Glutamatergic neuron (in vitro differentiated cells): ENCODE results near the gene CDC5L. TPM values are rescaled to one million over a fixed set of nuclear protein-coding genes. Genes with fewer than 3 reads are reported as not detected.

ENCODE experiments used
- DNase-seq: peaks from one replicate; pipeline ENCODE4 v3.0.0; 2022
- H3K27ac Mint-ChIP-seq: one replicate; pipeline ENCODE4 v1.8.0; 2020; ENCODE audit warnings: mild to moderate bottlenecking, mixed read lengths, inconsistent platforms; ENCODE audit not compliant: unreplicated experiment
- H3K27me3 Mint-ChIP-seq: one replicate; pipeline ENCODE4 v1.8.0; 2020; ENCODE audit warnings: mild to moderate bottlenecking, moderate library complexity, mixed read lengths, inconsistent platforms; ENCODE audit not compliant: unreplicated experiment
- H3K36me3 Mint-ChIP-seq: one replicate; pipeline ENCODE4 v1.8.0; 2020; ENCODE audit warnings: mild to moderate bottlenecking, mixed read lengths, inconsistent platforms; ENCODE audit not compliant: unreplicated experiment
- H3K4me1 Mint-ChIP-seq: one replicate; pipeline ENCODE4 v1.8.0; 2020; ENCODE audit warnings: mild to moderate bottlenecking, low read depth, mixed read lengths, inconsistent platforms; ENCODE audit not compliant: unreplicated experiment
- H3K4me3 Mint-ChIP-seq: one replicate; pipeline ENCODE4 v1.8.0; 2020; ENCODE audit warnings: mild to moderate bottlenecking, mixed read lengths, inconsistent platforms; ENCODE audit not compliant: unreplicated experiment
- H3K9me3 Mint-ChIP-seq: one replicate; pipeline ENCODE4 v1.8.0; 2020; ENCODE audit warnings: mild to moderate bottlenecking, moderate library complexity, mixed read lengths, inconsistent platforms; ENCODE audit not compliant: unreplicated experiment
- total RNA-seq: library from RNA; stranded (reverse); fragmentation: NEBNext Ultra II Directional; extraction: Animal tissue kit (Norgen Biotek cat#: 25700); gene quantifications from one replicate; pipeline ENCODE4 v1.2.1, GENCODE V29; 2021; ENCODE audit not compliant: unreplicated experiment
- TF ChIP-seq, protein P1 (sequence below): fragments of 200-600 bp; sonication (generic); IDR thresholded peaks from one replicate; pipeline ENCODE4 v1.5.0; 2021; ENCODE audit not compliant: partially characterized antibody, unreplicated experiment

Gene CDC5L
- total RNA-seq, 1 donor from 2014 or later = 19.6 TPM

GRCh38 chr6:44489910-44490604 lies 102.6 kb downstream of the CDC5L start:
- TF ChIP-seq, protein P1, sequence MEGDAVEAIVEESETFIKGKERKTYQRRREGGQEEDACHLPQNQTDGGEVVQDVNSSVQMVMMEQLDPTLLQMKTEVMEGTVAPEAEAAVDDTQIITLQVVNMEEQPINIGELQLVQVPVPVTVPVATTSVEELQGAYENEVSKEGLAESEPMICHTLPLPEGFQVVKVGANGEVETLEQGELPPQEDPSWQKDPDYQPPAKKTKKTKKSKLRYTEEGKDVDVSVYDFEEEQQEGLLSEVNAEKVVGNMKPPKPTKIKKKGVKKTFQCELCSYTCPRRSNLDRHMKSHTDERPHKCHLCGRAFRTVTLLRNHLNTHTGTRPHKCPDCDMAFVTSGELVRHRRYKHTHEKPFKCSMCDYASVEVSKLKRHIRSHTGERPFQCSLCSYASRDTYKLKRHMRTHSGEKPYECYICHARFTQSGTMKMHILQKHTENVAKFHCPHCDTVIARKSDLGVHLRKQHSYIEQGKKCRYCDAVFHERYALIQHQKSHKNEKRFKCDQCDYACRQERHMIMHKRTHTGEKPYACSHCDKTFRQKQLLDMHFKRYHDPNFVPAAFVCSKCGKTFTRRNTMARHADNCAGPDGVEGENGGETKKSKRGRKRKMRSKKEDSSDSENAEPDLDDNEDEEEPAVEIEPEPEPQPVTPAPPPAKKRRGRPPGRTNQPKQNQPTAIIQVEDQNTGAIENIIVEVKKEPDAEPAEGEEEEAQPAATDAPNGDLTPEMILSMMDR = no peak

GRCh38 chr6:44493132-44493531 lies 105.6 kb downstream of the CDC5L start:
- Mint-ChIP-seq H3K9me3 (no peaks in the 10 kb centered on the region), H3K4me1 (no peaks in the 10 kb centered on the region), H3K27ac (no peak overlapping the region), H3K4me3 (no peak overlapping the region), H3K27me3 (peaks cover 4% of the 10 kb centered on the region), H3K36me3 (peaks cover 5% of the 10 kb centered on the region)
- no peak for DNase-seq
- TF ChIP-seq, protein P1 = no peak

More at GRCh38 chr6:44489910-44490604, 102.6 kb downstream of the CDC5L start:
- Mint-ChIP-seq H3K9me3 (no peaks in the 10 kb centered on the region), H3K27me3 (peaks cover 4% of the 10 kb centered on the region), H3K27ac (no peak overlapping the region), H3K36me3 (peaks cover 5% of the 10 kb centered on the region), H3K4me3 (no peak overlapping the region), H3K4me1 (no peaks in the 10 kb centered on the region)
- DNase-seq = no peak

GRCh38 chr6:44493593-44493992 lies 106.1 kb downstream of the CDC5L start:
- H3K36me3 Mint-ChIP-seq = peaks cover 5% of the 10 kb centered on the region
- no peaks in the 10 kb centered on the region for H3K9me3 Mint-ChIP-seq
- H3K27me3 Mint-ChIP-seq = peaks cover under 1% of the 10 kb centered on the region
- no peak overlapping the region for H3K27ac Mint-ChIP-seq
- no peak overlapping the region for H3K4me3 Mint-ChIP-seq
- TF ChIP-seq, protein P1 = no peak
- no peaks in the 10 kb centered on the region for H3K4me1 Mint-ChIP-seq
- no peak for DNase-seq

- Mint-ChIP-seq H3K4me3 (no peak overlapping the region), H3K9me3 (no peaks in the 10 kb centered on the region), H3K36me3 (peaks cover 5% of the 10 kb centered on the region), H3K4me1 (no peaks in the 10 kb centered on the region), H3K27ac (no peak overlapping the region), H3K27me3 (no peaks in the 10 kb centered on the region)
- TF ChIP-seq, protein P1 = no peak
- DNase-seq = no peak
These were observed 106.5 kb downstream of the CDC5L start for GRCh38 chr6:44494011-44494501.
